GM19452 (cell line): Measurements from ENCODE around the gene PRKAR1B.
"Not testable (repeated sequence)": the region's sequence is repeated elsewhere in the genome, so short reads cannot be mapped to it uniquely, and the experiment has no call there.

Source experiments
- ATAC-seq: cut with Tn5 transposase; IDR thresholded peaks from one replicate; pipeline ENCODE4 v1.9.1; 2021; ENCODE audit not compliant: unreplicated experiment

Gene PRKAR1B

DNA sequence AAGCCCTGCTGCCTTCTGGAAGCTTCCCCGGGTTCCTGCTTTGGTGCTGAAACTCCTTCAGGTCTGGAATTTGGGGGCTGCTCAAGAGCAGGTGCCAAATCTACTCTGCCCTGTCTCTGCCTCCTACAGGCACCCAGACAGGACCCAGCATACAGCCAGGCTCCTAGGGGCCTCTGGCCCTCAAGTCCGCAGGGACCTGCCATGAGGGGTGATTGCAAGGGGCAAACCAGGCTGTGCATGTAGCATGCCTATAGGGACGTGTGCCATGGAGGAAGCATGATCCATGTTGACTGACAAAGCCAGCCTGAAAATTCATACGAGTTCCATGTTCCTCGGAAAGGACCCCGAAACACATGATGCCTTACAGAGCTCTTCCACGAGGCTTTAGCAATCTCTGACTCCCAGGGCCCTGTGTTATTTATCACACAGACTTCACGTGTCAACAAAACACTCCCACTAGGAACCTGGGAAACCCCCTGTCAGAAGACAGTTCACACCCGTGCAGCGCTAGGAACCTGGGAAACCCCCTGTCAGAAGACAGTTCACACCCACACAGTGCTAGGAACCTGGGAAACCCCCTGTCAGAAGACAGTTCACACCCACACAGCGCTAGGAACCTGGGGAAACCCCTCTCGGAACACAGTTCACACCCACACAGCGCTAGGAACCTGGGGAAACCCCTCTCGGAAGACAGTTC lies 75.9 kb downstream of the PRKAR1B start:
- no peak for ATAC-seq

DNA sequence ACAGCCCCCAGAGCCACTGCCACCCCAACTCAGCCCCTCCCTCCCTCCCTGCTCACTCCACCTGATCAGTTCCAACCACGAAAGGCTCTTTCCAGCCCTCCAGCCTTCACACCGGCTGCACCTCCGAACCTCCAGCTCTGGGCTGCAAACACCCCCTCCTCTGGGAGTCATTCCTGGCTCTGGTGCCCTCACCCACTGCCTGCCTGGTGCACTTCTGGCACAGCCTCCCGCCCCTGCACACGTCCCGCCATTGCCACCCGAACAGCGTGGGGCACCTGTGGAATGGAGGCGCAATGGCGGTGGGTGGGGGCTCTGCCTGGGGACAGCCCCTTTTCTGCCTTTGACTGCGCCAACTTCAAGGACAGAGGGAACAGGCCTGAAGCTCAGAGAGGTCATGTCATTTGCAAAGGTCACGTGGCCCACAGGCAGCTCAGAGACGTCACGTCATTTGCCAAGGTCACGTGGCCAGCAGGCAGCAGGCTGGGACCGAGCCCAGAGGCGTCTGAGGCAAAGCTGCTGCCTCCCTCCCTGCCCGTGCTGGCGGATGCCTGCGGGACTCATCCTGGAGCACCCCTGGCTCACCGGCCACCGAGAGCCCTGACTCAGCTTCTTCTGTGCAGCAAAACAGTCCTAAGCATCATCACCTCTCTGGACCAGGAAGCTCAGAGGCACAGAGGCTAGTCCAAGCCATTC lies 76.6 kb downstream of the PRKAR1B start:
- no peak for ATAC-seq

DNA sequence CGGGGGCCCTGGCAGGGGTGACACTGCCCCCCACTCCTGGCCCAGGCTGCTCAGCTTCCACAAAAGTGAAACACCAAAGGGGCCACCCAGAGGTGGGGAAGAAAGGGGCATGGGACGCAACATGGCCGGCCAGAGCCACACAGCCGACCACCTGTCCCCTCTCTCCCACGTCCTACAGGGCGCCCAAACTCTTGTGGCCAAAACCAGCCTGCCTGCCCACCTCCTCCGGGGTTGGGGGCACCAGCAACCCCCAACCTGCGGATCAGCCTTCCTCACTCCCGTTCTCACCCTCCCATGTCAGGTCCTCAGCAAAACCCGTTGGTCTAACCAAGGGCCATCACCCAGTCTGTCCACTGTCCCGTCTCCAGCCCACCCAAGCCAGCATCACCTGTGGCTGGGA lies 80.1 kb downstream of the PRKAR1B start:
- ATAC-seq: no peak

DNA sequence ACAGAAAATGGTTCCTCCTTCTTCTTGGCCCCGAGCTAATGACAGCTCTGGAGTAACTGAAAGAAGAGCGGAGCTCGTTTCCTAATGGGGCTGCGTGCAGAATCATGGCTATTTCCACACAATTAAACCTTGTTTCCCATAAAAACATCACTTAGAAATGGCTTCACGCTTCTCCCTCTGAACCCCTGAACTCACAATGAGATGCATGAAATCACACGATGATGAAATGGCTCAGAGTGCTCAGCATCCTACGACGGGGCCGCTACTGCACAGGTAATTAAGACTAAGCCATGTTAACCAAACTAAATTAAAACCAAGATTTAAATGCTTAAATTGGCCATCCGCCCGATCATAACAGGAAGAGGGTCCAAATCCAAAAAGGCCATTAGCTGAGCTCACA lies 80.6 kb downstream of the PRKAR1B start:
- ATAC-seq: no peak

DNA sequence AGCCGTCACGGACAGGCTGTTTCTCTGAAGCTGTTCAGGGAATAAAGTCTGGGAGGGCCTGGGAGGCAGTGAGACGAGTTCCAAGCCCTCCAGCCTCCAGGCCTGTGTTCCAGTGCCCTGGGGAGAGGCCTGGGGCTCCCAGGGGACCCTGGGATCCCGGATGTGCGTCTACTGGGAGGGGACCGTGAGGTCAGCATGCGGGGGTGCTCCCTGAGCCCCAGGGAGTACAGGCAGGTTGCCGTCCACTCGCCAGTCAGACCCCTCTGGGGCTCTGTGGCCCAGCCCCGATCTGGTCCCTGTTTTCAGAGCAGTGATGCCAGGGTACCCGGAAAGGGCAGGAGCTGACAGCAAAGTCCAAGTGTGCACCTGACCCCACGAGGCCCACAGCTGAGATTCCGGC lies 81.5 kb downstream of the PRKAR1B start:
- ATAC-seq: no peak

DNA sequence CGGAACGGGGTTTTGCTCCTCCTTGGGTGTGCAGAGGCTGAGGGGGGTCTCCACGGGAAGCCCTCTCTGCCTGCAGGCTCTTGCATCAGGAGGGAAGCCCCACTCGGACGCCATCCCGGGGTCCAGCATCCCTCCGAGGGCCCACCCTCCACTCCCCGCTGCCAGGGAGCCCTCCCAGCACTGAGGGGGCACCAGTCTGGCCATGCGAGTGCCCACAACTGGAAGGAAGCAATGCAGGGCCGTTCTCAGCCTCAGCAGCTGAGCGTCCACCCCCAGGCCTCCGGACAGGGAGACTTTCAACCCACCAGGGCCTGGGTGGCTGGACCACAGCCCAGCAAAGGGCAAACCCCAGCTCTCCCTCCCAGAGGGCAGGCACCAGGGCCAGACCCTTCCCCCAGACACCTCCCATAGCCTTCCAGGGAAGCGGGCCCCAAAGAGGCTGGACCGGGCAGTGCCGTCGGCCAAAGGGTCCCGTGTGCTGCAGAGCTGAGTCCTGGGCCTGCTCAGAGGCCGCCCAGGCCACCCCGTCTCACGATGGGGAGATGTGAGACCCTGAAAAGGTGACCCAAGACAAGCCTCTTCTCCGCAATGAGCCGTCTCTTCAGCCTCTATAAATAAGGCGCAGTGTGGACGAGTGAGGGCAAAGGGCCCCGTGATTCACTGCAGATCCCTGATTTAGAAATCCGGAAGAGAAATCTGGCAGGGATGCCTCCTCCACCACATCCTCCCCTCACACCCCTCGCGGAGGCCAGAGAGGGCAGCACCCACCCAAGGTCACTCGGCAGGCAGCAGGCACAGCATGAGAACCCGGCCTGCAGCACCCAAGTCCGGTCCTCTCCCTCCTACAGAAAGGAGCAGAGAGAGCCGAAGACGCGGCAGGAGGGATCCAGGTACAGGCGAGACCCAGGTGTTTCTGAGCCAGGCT lies 82.4 kb downstream of the PRKAR1B start:
- no peak for ATAC-seq

DNA sequence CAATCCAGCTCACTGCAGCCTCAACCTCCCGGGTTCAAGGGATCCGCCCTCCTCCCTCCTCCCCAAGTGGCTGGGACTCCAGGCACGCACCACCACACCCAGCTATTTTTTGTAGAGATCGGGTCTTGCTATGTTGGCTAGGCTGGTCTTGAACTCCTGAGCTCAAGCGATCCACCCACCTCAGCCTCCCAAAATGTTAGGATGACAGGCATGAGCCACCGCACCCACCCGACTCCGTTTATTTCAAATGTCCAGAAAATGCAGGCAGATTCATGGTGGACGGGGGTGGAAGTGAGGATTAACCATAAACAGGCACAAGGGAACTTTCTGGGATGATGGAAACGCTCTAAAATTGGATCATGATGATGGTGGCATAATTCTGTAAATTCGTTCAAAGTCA lies 85.1 kb downstream of the PRKAR1B start:
- ATAC-seq: no peak

DNA sequence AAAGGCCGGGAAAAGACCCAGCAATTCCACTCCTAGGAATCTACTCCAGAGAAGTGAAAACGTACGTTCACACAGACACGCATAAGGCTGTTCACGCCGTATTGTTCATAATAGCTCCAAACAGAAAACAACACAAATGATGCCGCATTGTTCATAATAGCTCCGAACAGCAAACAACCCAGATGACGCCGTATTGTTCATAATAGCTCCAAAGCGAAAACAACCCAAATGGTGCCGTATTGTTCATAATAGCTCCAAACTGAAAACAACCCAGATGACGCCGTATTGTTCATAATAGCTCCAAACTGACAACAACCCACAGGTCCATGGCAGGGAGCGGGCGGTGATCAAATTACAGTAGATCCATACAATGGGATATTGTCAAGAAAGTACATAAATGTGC lies 85.8 kb downstream of the PRKAR1B start:
- ATAC-seq: no peak

DNA sequence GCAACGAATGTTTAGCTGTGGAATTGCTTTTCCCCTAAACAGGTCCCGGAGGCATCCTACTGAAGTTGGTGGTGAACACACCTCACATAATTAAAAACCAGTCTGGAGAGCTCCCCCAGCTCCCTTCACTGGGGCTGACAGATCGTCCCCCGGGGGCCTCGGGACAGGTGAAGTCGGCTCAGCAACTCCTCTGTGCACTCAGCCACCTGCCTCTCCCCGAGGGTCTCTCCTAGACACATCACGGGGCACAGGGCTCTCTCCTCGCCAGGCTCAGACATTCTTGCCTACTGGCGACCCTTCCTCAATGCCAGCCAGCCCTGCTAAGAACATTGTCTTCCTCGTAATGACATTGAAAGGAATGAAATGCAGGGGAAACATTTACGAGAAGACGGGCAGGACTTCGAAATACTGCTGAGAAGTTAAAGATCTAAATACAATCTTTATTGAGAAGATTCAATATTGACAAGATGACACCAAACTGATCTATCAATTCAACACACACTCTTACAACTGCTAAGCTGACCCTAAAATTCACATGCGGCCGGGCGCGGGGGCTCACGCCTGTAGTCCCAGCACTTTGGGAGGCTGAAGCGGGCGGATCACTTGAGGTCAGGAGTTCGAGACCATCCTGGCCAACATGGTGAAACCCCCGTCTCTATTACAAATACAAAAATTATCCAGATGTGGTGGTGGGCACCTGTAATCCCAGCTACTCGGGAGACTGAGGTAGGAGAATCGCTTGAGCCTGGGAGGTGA lies 88.6 kb downstream of the PRKAR1B start:
- no peak for ATAC-seq

DNA sequence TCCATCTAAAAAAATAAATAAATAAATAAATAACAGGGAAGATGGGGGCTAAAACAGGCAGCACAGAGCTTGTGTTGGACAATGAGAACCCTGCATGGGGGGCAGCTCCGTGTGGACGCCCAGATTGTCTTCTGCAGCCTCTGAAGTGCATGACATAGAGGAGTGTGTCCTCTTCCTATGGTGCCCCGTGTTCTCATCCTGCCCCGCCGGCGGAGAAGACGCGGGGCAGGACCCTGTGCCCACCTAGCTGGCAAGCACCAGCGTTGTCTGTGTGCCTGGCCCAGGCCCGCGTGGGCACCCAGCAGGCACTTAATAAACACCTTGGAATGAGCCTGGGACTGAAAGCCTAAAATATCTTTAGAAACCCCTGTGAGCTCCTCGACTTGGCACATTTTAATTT lies 89.3 kb downstream of the PRKAR1B start:
- ATAC-seq: no peak

DNA sequence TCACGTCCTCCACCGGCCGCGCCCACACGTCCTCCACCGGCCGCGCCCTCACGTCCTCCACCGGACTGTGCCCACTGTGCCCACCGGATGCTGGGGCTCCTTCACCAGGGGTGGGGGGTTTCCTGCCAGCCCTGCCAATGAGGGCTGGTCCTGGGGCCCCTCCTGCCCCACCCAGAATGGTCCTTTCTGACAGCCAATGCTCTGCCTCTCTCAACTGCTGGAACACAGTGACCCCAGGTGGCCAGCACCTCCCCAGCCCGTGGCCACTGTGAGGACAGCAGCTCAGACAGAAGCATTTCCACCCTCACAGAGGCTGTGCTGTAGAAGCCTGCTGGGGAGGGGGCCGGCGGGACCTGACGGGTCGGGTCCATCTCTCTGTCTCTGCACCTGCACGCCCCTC lies 90.7 kb downstream of the PRKAR1B start:
- ATAC-seq: no peak

DNA sequence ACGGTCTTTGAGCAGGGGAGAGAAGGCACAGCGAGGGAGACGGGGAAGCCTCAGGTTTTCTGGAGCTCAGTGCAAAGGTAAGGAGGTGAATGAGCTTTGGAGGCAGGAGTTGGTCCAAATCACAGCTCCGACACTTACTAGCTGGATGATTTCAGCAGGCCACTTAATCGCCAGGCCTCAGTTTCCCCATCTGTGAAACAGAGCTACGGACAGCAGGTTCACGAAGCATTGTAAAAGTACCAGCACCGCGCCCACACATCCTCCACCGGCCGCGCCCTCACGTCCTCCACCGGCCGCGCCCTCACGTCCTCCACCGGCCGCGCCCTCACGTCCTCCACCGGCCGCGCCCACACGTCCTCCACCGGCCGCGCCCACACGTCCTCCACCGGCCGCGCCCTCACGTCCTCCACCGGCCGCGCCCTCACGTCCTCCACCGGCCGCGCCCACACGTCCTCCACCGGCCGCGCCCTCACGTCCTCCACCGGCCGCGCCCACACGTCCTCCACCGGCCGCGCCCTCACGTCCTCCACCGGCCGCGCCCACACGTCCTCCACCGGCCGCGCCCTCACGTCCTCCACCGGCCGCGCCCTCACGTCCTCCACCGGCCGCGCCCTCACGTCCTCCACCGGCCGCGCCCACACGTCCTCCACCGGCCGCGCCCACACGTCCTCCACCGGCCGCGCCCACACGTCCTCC lies 91.2 kb downstream of the PRKAR1B start:
- ATAC-seq: not testable (repeated sequence)

DNA sequence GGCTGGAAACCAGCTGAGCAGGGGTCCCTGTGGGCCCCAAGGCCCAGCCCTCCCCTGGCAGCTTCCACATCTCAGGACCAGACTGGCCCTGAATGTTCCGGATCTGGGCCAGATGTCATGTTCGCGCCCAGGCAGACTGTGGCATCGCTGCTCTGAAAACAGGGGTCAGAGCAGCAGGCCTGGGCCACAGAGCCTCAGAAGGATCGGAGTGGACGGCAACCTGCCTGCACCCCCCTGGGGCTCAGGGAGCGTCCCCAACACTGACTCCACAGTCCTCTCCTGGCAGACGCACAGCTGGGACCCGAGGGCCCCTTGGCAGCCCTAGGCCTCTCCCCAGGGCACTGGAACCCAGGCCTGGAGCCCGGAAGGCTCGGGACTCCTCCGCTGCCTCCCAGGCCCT lies 91.9 kb downstream of the PRKAR1B start:
- no peak for ATAC-seq

DNA sequence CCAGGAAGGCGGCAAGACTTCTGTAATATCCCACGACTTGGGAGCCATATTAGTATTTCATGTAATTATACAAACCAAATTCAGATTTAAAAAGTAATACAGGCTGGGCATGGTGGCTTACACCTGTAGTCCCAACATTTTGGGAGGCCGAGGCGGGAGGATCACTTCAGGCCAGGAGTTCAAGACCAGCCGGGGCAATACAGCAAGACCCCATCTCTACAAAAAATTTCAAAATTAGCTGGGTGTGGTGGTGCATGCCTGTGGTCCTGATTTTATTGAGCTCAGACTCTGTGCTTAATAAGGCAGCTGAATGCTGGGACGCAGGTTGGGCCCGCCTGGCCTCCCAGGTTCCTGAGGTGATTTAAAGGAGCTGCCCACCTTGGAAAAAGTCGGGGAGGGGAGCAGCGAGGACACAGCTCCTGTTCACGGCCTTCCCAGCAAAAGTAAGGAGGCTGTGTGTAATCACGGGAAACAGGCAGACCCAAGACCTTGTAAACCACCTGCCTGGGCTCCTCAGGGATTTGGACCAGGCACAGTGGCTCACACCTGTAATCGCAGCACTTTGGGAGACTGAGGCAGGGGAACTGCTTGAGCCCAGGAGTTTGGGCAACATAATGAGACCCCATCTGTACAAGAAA lies 93.6 kb downstream of the PRKAR1B start:
- ATAC-seq: no peak

DNA sequence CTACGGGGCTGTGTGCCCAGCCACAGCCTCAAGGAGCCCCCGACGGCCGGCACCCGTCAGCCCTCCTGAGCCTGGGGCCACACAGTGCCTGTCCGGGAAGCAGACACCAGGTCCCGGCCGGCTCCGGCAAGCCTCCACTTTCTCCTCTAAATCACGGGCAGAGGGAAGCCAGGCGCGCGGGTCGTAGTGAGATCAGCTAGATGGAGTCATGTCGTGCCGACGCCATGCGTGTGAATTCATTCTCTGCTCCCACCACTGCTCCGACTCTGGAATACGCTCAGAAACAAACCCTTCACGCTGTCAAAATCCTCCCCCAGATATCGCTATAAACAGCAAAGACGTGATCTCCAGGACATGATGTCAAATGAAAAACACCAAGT lies 94.3 kb downstream of the PRKAR1B start:
- ATAC-seq: no peak

DNA sequence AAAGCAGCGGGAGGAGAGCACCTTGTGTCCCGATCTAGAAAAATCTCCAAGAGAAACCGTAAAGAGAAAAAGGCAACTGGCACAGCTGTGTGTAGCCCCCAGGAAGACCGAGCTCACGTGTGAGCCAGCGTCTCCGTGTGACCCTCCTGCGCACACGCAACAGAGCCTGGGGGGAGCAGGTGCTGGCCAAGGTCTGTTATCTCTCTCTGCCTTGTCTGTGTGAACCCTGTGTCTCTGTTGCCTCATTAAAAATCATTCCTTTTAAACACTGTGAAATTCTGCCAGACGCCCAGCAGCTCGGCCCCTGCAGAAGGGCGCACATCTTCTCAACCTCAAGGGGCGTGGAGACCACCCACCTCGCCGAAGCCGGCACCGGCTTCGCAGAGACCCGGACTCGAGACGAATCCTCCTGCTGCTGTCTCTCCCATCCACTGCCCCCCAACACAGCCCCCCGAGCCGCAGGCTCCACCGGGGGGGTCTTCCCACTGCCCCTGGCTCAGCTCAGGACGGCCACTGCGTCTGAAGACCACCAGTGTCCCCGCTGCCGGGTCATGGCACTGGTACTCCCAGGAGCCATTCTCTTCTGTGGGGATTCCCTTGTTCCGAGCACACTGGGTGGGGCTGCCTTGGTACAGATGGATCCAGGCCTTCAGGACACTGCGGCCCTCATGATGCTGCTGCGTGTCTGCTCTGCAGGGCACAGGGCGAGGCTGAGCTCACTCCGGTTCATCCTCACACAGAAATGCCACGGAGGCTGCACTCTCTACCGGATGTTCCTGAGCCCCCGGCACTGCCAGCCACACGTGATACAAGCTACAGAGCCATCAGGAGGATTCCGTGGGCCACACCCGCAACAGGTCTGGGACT lies 94.9 kb downstream of the PRKAR1B start:
- ATAC-seq: no peak

DNA sequence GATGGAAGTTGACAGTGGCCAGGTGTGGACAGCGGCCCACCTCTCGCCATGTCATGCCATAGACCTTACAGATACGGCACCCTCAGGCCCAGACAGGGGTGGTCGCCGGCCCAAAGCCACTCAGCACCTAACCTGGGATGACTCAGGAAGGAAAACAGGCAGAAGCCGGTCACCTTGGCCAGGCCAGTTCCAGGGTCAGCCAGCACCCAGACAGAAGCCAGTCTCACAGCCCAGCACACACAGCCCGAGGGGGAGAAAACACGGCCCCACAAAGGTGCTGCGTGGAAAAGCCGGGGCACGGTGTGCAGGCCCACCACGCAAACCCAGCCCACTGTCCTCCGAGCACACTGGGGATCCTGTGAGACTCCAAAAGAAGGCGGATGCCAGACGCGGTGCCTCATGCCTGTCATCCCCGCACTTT lies 95.8 kb downstream of the PRKAR1B start:
- ATAC-seq: no peak

DNA sequence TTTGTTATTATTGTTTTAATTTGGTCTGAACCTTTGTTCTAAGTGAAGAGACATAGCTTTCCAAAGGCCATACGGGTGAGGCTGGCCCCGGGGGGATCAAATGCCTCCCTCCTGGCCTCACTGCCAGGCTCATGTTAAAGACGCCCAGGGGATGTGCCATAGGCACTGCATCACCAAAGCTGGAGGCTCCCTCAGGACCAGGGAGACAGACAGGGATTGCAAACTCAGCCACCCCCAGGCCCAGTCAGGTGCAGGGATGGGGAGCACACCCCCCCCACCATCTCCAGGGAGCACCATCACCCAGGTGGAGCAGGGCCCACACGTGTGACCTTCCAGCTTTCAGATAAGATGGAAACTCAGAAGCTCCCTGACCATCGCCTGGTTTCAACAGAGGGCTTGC lies 96.5 kb downstream of the PRKAR1B start:
- no peak for ATAC-seq

DNA sequence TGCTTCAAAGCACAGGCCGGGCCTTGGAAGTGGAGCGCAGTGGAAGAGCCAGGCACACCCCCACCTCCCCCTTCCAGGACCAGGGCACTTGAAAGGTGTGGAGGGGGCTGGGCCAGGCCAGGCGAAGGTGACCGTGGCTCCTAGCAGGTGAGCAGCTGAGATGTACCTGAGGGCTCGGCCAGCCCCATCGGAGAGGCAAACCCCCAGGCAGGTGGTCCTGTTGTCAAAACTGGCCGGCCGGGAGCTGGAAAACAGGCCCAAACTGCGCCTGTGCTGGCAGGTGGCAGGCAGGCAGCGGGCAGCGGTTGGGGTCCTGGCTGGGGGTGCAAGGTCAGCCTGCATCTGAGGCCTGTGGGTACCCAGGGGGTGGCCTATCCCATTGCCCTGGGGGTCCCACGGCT lies 97.0 kb downstream of the PRKAR1B start:
- ATAC-seq: no peak
